Subcutaneous abdominal adipose tissue (tissue), 5 donors: Measurements from ENCODE around the gene NUDT8.
"Not testable (repeated sequence)": the region's sequence is repeated elsewhere in the genome, so short reads cannot be mapped to it uniquely, and the experiment has no call there.

Experiments
- H3K27ac ChIP-seq: one replicate; pipeline ENCODE4 v1.7.0; 2013; ENCODE audit warnings: low read depth, mild to moderate bottlenecking, inconsistent platforms, low read length, moderate library complexity
- H3K27me3 ChIP-seq, 5 donors: one replicate each; pipeline ENCODE4 v1.7.0; 2013; ENCODE audit warnings: low read length in 5 of 5, inconsistent platforms in 1 of 5; ENCODE audit not compliant: control insufficient read depth in 5 of 5, insufficient read depth in 4 of 5
- H3K36me3 ChIP-seq, 5 donors: one replicate each; pipeline ENCODE4 v1.7.0; 2013; ENCODE audit warnings: low read length in 5 of 5; ENCODE audit not compliant: control insufficient read depth in 5 of 5, insufficient read depth in 5 of 5
- H3K4me1 ChIP-seq, 5 donors: one replicate each; pipeline ENCODE4 v1.7.0; 2013; ENCODE audit warnings: low read length in 5 of 5, mild to moderate bottlenecking in 3 of 5, moderate library complexity in 1 of 5; ENCODE audit not compliant: control insufficient read depth in 5 of 5, insufficient read depth in 5 of 5
- H3K4me3 ChIP-seq, 5 donors: one replicate each; pipeline ENCODE4 v1.7.0; 2013; ENCODE audit warnings: low read length in 5 of 5, low read depth in 1 of 5
- H3K9ac ChIP-seq, 5 donors: one replicate each; pipeline ENCODE4 v1.7.0; 2013; ENCODE audit warnings: low read length in 5 of 5, mild to moderate bottlenecking in 4 of 5, moderate library complexity in 3 of 5
- H3K9me3 ChIP-seq, 5 donors: one replicate each; pipeline ENCODE4 v1.7.0; 2013; ENCODE audit warnings: low read length in 5 of 5; ENCODE audit not compliant: control insufficient read depth in 5 of 5
- donor health status: healthy.
- donor health status: healthy.
- donor health status: healthy.
- donor health status: healthy.
- donor health status: healthy.

Gene NUDT8

DNA sequence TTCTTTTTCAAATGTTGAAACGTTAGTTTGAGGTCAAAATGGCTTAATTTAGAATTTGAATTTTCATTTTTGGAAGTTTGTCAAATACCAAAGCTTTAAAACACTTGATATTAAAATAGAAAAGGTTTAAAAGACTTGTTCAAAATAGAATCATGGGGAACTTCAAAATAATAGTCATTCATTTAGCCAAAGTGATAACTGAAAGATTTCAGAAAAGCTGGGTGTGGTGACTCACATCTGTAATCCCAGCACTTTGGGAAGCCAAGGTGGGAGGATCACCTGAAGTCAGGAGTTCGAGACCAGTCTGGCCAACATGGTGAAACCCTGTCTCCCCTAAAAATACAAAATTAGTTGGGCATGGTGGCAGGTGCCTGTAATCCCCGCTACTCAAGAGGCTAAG, 35.3 kb downstream of the NUDT8 start:
- no peaks in the 10 kb centered on the region for H3K9me3 ChIP-seq
- H3K36me3 ChIP-seq = no peaks in the 10 kb centered on the region
- H3K27me3 ChIP-seq = no peaks in the 10 kb centered on the region
- no peak overlapping the region for H3K4me3 ChIP-seq
- H3K9ac ChIP-seq = no peak overlapping the region
- H3K4me1 ChIP-seq = no peaks in the 10 kb centered on the region
- no peak overlapping the region for H3K27ac ChIP-seq

DNA sequence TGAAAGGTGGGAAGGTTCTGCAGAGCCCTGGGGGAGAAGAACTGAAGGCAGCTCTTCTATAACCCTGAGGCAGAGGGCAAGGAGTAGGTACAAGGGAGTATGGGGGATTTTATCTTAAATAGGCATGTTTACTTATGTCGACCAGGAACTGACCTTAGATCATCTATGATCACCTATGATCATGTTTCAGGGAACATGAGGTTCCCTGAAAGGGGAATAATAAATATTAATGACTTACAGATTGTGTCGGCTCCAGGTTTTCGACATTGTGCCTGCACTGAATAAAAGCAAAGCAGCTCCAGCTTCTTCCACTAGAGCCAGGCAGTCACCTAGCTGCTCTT, 36.2 kb downstream of the NUDT8 start:
- Histone ChIP-seq H3K4me1 (peaks cover 0 to 3% (median 0%) of the 10 kb centered on the region in 5 donors), H3K36me3 (peaks cover 0 to 5% (median 3%) of the 10 kb centered on the region in 5 donors), H3K27ac (no peak overlapping the region), H3K9me3 (no peaks in the 10 kb centered on the region), H3K4me3 (no peak overlapping the region), H3K9ac (no peak overlapping the region), H3K27me3 (no peaks in the 10 kb centered on the region)

DNA sequence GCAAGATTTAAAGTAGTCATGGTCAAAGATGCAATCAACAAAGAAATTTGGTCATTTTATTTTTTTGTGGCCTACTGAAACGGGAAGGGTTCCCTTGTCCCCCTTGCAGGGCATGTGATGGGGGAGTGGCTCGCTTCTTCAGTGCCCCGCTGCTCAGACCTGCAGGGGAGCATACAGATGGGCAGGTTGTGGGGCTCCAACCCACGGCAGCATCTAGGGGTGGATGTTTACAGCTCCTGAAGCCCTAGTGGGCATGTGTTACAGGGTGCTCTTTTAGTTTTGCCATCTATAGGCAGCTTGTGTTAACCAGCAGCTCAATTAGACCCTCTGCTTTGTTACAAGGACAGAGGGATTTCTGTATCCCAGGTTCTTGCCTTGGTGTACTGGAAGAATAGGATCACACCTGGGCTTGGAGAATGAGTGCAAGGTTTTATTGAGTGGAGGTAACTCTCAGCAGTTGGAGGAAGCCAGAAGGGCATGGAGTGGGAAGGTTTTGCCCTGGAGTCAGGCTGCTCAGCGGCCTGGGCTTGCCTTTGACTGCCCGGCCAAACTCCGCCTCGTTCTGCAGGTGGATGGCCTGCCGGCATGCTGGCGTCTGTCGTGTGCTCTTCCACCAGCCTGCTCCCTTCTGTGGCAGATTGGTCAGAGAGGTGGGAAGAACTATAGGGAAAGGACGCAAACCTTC, 36.7 kb downstream of the NUDT8 start:
- Histone ChIP-seq H3K4me3 (no peak overlapping the region), H3K36me3 (peaks cover 0 to 9% (median 5%) of the 10 kb centered on the region in 5 donors), H3K4me1 (peaks cover 0 to 7% (median 0%) of the 10 kb centered on the region in 5 donors), H3K27ac (no peak overlapping the region), H3K9ac (no peak overlapping the region), H3K9me3 (no peaks in the 10 kb centered on the region), H3K27me3 (no peaks in the 10 kb centered on the region)

DNA sequence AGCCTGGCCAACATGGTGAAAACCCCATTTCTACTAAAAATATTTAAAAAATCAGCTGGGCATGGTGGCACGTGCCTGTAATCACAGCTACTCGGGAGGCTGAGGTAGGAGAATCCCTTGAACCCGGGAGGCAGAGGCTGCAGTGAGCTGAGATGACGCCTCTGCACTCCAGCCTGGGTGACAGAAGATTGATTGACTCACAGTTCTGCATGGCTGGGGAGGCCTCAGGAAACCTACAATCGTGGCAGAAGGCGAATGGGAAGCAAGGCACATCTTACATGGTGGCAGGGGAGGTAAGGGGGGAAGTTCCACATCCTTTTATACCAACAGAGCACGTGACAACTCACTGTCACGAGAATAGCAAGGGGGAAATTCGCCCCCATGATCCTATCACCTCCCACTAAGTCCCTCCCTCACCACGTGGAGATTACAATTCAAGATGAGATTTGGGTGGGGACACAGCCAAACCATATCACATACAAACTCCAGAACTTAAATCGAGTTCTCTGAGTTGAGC, 40.8 kb downstream of the NUDT8 start:
- not testable (repeated sequence) for H3K9me3 ChIP-seq, H3K27ac ChIP-seq, H3K9ac ChIP-seq, H3K27me3 ChIP-seq, H3K4me3 ChIP-seq
- Histone ChIP-seq H3K36me3 (peaks cover 0 to 39% (median 24%) of the 10 kb centered on the region in 5 donors), H3K4me1 (peaks cover 0 to 25% (median 15%) of the 10 kb centered on the region in 5 donors)

DNA sequence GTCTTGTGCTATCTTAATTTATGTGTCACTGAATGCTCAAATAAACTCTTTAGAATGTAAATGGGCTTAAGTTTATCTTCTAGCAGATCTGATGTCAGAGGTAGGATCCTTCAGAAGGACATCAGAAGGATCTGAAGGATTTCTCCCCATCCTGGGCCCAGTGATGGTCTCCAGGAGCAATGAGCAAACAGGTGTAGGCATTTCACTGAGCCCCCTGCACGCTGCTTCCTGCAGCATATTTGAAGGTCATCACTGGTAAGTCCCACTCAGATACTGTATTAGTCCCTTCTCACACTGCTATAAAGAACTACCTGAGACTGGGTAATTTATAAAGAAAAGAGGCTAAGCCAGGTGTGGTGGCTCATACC, 41.6 kb downstream of the NUDT8 start:
- Histone ChIP-seq H3K27me3 (no peaks in the 10 kb centered on the region), H3K9ac (no peak overlapping the region), H3K4me3 (no peak overlapping the region), H3K9me3 (no peaks in the 10 kb centered on the region), H3K36me3 (peaks cover 0 to 39% (median 24%) of the 10 kb centered on the region in 5 donors), H3K4me1 (peaks cover 0 to 26% (median 15%) of the 10 kb centered on the region in 5 donors), H3K27ac (no peak overlapping the region)

DNA sequence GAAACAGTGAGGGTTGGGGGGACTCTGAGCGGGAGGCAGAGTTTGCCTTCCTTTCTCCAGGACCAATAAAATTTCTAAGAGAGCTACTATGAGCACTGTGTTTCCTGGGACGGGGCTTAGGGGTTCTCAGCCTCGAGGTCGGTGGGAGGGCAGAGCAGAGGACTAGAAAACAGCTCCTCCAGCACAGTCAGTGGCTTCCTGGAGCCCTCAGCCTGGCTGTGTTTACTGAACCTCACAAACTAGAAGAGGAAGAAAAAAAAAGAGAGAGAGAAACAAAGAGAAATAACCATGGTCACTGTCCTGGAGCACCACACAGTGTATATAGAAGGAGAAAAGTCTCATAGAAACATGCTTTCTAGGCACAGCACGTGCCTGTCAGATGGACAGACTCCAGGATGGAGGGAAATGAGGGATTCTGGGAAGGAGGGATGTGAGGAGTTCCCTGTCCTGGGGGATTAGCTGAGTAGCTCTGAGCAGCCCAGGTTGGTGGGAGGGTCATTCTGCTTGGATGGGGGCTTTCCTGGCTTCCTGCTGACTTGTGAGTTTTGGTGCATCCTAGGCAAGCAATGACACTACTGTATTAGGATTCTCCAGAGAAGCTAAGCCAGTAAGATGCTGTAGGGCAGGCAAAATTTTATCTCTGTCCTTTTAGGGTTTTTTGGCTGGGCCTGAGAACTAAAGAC, 43.0 kb downstream of the NUDT8 start:
- H3K4me3 ChIP-seq = no peak overlapping the region
- H3K27ac ChIP-seq = no peak overlapping the region
- H3K9ac ChIP-seq = no peak overlapping the region
- H3K9me3 ChIP-seq = no peaks in the 10 kb centered on the region
- H3K4me1 ChIP-seq = peaks cover 0 to 35% (median 23%) of the 10 kb centered on the region in 5 donors
- H3K27me3 ChIP-seq = no peaks in the 10 kb centered on the region
- peaks cover 0 to 39% (median 24%) of the 10 kb centered on the region in 5 donors for H3K36me3 ChIP-seq

DNA sequence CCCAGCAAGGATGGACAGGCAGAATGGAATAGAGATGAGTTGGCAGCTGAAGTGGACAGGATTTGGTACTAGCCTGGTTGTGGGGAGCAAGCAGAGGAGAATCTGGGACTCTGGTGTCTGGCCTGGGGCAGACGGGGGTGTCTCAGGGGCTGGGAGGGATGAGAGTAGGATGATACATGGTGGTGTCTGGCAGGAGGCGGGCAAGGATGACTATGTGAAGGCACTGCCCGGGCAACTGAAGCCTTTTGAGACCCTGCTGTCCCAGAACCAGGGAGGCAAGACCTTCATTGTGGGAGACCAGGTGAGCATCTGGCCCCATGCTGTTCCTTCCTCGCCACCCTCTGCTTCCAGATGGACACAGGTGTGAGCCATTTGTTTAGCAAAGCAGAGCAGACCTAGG, 43.8 kb downstream of the NUDT8 start:
- H3K27ac ChIP-seq = no peak overlapping the region
- no peak overlapping the region for H3K4me3 ChIP-seq
- no peaks in the 10 kb centered on the region for H3K27me3 ChIP-seq
- peak overlapping the region in 3 of 5 donors; percentile 20 to 42 (median 36) for H3K9ac ChIP-seq
- no peaks in the 10 kb centered on the region for H3K9me3 ChIP-seq
- H3K4me1 ChIP-seq = peaks cover 0 to 35% (median 23%) of the 10 kb centered on the region in 5 donors
- H3K36me3 ChIP-seq = peaks cover 0 to 39% (median 24%) of the 10 kb centered on the region in 5 donors

DNA sequence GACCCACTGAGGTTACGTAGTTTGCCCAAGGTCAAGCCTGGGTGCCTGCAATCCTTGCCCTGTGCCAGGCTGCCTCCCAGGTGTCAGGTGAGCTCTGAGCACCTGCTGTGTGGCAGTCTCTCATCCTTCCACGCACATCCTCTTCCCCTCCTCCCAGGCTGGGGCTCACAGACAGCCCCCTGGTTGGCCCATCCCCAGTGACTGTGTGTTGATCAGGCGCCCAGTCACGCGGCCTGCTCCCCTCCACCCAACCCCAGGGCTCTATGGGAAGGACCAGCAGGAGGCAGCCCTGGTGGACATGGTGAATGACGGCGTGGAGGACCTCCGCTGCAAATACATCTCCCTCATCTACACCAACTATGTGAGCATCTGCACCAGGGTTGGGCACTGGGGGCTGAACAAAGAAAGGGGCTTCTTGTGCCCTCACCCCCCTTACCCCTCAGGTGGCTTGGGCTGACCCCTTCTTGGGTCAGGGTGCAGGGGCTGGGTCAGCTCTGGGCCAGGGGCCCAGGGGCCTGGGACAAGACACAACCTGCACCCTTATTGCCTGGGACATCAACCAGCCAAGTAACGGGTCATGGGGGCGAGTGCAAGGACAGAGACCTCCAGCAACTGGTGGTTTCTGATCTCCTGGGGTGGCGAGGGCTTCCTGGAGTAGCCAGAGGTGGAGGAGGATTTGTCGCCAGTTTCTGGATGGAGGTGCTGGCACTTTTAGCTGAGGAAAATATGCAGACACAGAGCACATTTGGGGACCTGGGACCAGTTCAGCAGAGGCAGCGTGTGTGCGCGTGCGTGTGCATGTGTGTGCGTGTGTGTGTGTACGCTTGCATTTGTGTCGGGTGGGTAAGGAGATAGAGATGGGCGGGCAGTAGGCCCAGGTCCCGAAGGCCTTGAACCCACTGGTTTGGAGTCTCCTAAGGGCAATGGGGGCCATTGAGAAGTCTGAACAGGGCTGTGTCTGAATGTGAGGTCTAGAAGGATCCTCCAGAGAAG, 44.6 kb downstream of the NUDT8 start:
- Histone ChIP-seq H3K36me3 (peaks cover 0 to 39% (median 24%) of the 10 kb centered on the region in 5 donors), H3K9ac (peak overlapping the region in 4 of 5 donors; percentile 68 to 78 (median 73)), H3K4me3 (peak overlapping the region; percentile 31 to 72 (median 70)), H3K9me3 (no peaks in the 10 kb centered on the region), H3K4me1 (peaks cover 0 to 35% (median 23%) of the 10 kb centered on the region in 5 donors), H3K27me3 (no peaks in the 10 kb centered on the region), H3K27ac (peak overlapping the region; percentile 82)

DNA sequence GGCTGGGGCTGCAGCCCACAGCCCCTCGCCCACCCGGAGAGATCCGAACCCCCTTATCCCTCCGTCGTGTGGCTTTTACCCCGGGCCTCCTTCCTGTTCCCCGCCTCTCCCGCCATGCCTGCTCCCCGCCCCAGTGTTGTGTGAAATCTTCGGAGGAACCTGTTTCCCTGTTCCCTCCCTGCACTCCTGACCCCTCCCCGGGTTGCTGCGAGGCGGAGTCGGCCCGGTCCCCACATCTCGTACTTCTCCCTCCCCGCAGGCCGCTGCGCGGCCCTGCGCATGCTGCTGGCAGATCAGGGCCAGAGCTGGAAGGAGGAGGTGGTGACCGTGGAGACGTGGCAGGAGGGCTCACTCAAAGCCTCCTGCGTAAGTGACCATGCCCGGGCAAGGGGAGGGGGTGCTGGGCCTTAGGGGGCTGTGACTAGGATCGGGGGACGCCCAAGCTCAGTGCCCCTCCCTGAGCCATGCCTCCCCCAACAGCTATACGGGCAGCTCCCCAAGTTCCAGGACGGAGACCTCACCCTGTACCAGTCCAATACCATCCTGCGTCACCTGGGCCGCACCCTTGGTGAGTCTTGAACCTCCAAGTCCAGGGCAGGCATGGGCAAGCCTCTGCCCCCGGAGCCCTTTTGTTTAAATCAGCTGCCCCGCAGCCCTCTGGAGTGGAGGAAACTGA, 45.4 kb downstream of the NUDT8 start:
- Histone ChIP-seq H3K9ac (peak overlapping the region; percentile 38 to 78 (median 71)), H3K4me3 (peak overlapping the region; percentile 31 to 72 (median 70)), H3K36me3 (peaks cover 0 to 39% (median 24%) of the 10 kb centered on the region in 5 donors), H3K9me3 (no peaks in the 10 kb centered on the region), H3K27me3 (peaks cover 0 to 4% (median 0%) of the 10 kb centered on the region in 5 donors), H3K27ac (peak overlapping the region; percentile 82), H3K4me1 (peaks cover 0 to 35% (median 23%) of the 10 kb centered on the region in 5 donors)
